ENCODE measurements around the gene ME3. TPM values are rescaled to one million over a fixed set of nuclear protein-coding genes. Genes with fewer than 3 reads are reported as not detected.

Gene ME3
- total RNA-seq, 1 experiment from 2014 or later = 35.3 TPM

- DNase-seq (ENCODE audit: low read depth, low spot score) (no peak), ATAC-seq (peak; percentile 10; the same call in 1 of the 2 replicates)
- peaks cover 37% of the 10 kb centered on the region for H3K4me1 ChIP-seq (ENCODE audit: control insufficient read depth, insufficient read depth, low read length)
- POLR2A ChIA-PET = no interaction called here
- H3K27ac ChIP-seq (ENCODE audit: low read length) = peak overlapping the region; percentile 60
- no peaks in the 10 kb centered on the region for H3K27me3 ChIP-seq (ENCODE audit: control insufficient read depth, insufficient read depth, low read length)
- CTCF ChIA-PET = interaction anchor here (0.7 kb wide), 1 partner anchor 121 kb away, joined by 3 read pairs; no protein-coding TSS in a partner anchor
- TF ChIP-seq TCF7L2 (IDR thresholded peaks at IDR 0.05; ENCODE audit: low read depth, low read length) (no peak), POLR2AphosphoS5 (IDR thresholded peaks at IDR 0.05; ENCODE audit: low read depth, low read length) (no peak), SIN3A (IDR thresholded peaks at IDR 0.05; ENCODE audit: borderline replicate concordance, insufficient read depth, low read depth, low read length) (no peak)
- TF ChIP-seq, protein P1, sequence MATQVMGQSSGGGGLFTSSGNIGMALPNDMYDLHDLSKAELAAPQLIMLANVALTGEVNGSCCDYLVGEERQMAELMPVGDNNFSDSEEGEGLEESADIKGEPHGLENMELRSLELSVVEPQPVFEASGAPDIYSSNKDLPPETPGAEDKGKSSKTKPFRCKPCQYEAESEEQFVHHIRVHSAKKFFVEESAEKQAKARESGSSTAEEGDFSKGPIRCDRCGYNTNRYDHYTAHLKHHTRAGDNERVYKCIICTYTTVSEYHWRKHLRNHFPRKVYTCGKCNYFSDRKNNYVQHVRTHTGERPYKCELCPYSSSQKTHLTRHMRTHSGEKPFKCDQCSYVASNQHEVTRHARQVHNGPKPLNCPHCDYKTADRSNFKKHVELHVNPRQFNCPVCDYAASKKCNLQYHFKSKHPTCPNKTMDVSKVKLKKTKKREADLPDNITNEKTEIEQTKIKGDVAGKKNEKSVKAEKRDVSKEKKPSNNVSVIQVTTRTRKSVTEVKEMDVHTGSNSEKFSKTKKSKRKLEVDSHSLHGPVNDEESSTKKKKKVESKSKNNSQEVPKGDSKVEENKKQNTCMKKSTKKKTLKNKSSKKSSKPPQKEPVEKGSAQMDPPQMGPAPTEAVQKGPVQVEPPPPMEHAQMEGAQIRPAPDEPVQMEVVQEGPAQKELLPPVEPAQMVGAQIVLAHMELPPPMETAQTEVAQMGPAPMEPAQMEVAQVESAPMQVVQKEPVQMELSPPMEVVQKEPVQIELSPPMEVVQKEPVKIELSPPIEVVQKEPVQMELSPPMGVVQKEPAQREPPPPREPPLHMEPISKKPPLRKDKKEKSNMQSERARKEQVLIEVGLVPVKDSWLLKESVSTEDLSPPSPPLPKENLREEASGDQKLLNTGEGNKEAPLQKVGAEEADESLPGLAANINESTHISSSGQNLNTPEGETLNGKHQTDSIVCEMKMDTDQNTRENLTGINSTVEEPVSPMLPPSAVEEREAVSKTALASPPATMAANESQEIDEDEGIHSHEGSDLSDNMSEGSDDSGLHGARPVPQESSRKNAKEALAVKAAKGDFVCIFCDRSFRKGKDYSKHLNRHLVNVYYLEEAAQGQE (IDR thresholded peaks at IDR 0.05; ENCODE audit: insufficient read depth in 1 of 2, low read depth in 2 of 2, low read length in 1 of 2) = no peak
- TF ChIP-seq, protein P2, sequence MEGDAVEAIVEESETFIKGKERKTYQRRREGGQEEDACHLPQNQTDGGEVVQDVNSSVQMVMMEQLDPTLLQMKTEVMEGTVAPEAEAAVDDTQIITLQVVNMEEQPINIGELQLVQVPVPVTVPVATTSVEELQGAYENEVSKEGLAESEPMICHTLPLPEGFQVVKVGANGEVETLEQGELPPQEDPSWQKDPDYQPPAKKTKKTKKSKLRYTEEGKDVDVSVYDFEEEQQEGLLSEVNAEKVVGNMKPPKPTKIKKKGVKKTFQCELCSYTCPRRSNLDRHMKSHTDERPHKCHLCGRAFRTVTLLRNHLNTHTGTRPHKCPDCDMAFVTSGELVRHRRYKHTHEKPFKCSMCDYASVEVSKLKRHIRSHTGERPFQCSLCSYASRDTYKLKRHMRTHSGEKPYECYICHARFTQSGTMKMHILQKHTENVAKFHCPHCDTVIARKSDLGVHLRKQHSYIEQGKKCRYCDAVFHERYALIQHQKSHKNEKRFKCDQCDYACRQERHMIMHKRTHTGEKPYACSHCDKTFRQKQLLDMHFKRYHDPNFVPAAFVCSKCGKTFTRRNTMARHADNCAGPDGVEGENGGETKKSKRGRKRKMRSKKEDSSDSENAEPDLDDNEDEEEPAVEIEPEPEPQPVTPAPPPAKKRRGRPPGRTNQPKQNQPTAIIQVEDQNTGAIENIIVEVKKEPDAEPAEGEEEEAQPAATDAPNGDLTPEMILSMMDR (IDR thresholded peaks at IDR 0.05) = no peak
- no peak overlapping the region for H3K4me3 ChIP-seq (ENCODE audit: low read depth in 2 of 2, low read length in 2 of 2)
- in situ Hi-C loops (cut with HindIII; ENCODE audit: low pct_unique_long_range_greater_than_20kb, low sequenced_read_pairs) = no loop called here
- H3K36me3 ChIP-seq (ENCODE audit: control insufficient read depth, insufficient read depth, low read length) = no peaks in the 10 kb centered on the region
- intact Hi-C loops (cut with micrococcal nuclease; ENCODE audit: unreplicated experiment) = no loop called here
- no peaks in the 10 kb centered on the region for H3K9me3 ChIP-seq (ENCODE audit: control insufficient read depth, insufficient read depth, low read depth, low read length)
- no TSS peak for BruUV-seq (replicated peaks)
Observed at GRCh38 chr11:86680716-86681482, 8.5 kb upstream of the ME3 start.

- ChIA-PET POLR2A (interaction anchor here (0.6 to 1.4 kb wide), 3 partner anchors 13 to 231 kb away, joined by 3 to 4 read pairs (median 3); no protein-coding TSS in a partner anchor), CTCF (interaction anchor here (0.5 to 1.6 kb wide), 2 partner anchors 120 to 739 kb away, joined by 4 to 8 read pairs; no protein-coding TSS in a partner anchor)
- Histone ChIP-seq H3K4me1 (ENCODE audit: control insufficient read depth, insufficient read depth, low read length) (peaks cover 56% of the 10 kb centered on the region), H3K4me3 (ENCODE audit: low read depth in 2 of 2, low read length in 2 of 2) (no peak overlapping the region), H3K27me3 (ENCODE audit: control insufficient read depth, insufficient read depth, low read length) (no peaks in the 10 kb centered on the region), H3K9me3 (ENCODE audit: control insufficient read depth, insufficient read depth, low read depth, low read length) (no peaks in the 10 kb centered on the region), H3K36me3 (ENCODE audit: control insufficient read depth, insufficient read depth, low read length) (no peaks in the 10 kb centered on the region), H3K27ac (ENCODE audit: low read length) (peak overlapping the region; percentile 75)
- intact Hi-C loops (cut with micrococcal nuclease; ENCODE audit: unreplicated experiment) = no loop called here
- ATAC-seq = peak; percentile 33; the same call in 1 of the 2 replicates
- TF ChIP-seq, protein P2 (IDR thresholded peaks at IDR 0.05) = no peak
- TF ChIP-seq POLR2AphosphoS5 (IDR thresholded peaks at IDR 0.05; ENCODE audit: low read depth, low read length) = no peak
- in situ Hi-C loops (cut with HindIII; ENCODE audit: low pct_unique_long_range_greater_than_20kb, low sequenced_read_pairs) = no loop called here
- BruUV-seq (replicated peaks) = no TSS peak
- DNase-seq (ENCODE audit: low read depth, low spot score) = no peak
Observed at GRCh38 chr11:86678823-86679222, 6.4 kb upstream of the ME3 start.
